PC-3 (cell line): ENCODE data around the gene DSG2.

Source experiments
- EZH2 ChIP-seq: fragments of 300-600 bp; sonication (generic); IDR thresholded peaks from one replicate; pipeline ENCODE4 v1.6.1; 2017; ENCODE audit warnings: antibody characterized with exemption, mild to moderate bottlenecking, low read length; ENCODE audit not compliant: unreplicated experiment
- EZH2phosphoT487 ChIP-seq: fragments of 300-600 bp; sonication (generic); IDR thresholded peaks from 2 replicates; pipeline ENCODE4 v1.6.1; 2018; ENCODE audit warnings: mild to moderate bottlenecking, antibody characterized with exemption, low read length, borderline replicate concordance
- TF ChIP-seq, protein P1 (sequence below): fragments of 300-600 bp; sonication (generic); conservative IDR thresholded peaks from 2 replicates; pipeline ENCODE4 v1.5.1; 2017; ENCODE audit warnings: antibody characterized with exemption, low read depth, mild to moderate bottlenecking, low read length

- TF ChIP-seq EZH2phosphoT487 (no peak), EZH2 (no peak)
- TF ChIP-seq, protein P1, sequence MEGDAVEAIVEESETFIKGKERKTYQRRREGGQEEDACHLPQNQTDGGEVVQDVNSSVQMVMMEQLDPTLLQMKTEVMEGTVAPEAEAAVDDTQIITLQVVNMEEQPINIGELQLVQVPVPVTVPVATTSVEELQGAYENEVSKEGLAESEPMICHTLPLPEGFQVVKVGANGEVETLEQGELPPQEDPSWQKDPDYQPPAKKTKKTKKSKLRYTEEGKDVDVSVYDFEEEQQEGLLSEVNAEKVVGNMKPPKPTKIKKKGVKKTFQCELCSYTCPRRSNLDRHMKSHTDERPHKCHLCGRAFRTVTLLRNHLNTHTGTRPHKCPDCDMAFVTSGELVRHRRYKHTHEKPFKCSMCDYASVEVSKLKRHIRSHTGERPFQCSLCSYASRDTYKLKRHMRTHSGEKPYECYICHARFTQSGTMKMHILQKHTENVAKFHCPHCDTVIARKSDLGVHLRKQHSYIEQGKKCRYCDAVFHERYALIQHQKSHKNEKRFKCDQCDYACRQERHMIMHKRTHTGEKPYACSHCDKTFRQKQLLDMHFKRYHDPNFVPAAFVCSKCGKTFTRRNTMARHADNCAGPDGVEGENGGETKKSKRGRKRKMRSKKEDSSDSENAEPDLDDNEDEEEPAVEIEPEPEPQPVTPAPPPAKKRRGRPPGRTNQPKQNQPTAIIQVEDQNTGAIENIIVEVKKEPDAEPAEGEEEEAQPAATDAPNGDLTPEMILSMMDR = no peak
Measured at GRCh38 chr18:31577195-31577594, 79.2 kb downstream of the DSG2 start.
